Thoracic aorta endothelial cell (primary cell): ENCODE measurements around the gene OR4D9. TPM values are rescaled to one million over a fixed set of nuclear protein-coding genes. Genes with fewer than 3 reads are reported as not detected.

Source experiments
- total RNA-seq: library from RNA; depleted of rRNA; stranded (reverse); fragments of >200 nt; gene quantifications from 2 replicates; pipeline ENCODE4 v1.2.3, GENCODE V29; 2012

The OR4D9 gene
- not detected in 2 replicates for total RNA-seq

DNA sequence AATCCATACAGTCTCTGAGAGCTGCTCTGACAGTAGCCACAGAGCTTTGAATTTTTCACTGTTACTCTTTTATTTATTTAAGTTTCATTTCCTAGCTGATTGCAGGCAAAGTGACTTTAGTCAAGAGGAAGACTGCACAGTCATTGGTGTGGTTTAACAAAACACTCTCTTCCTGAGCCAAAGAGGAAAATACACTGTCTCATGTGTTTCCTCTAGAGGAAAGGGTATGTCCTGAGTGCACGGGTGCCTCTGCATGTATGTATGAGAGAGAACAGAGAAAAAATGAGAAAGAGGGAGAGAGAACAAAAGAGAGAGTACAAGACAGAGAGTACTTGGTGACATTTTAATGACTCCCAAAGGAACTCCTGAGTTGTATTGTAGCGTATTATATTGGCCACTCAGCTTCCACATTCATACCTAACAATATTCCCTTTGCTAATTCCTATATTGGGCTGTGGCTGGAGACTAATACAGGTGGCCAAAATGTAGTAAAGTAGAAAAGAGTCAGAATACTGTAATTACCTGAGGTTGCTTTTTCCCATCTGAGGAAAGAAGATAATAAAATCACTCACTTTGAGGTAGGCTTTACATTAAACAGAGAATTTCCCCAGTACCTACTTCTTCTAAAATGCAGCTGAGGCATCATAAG is at the start of gene OR4D9:
Gene OR4D9, plus strand, starts transcription at position 599 of the 649 bp plus-strand sequence. CDS start 3,374 bp downstream, outside the sequence.

DNA sequence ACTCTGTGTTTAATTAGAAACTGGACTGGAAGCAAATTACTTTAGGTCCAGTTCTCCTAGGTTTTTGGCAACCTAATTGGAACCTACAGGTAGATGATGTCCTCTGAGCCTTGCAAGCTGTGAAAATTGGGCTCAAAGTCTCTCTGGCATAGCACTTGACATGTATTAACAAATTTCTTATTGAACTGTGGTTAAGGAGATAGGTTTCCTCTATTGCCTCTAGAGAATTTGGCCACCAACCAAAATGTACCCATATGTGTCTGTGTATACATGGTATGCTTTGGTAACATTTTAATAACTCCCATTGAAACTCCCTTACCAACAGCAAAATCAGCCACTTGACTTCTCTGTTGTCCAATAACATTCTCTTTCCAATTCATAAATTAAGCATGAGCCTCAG is 38.3 kb upstream of the OR4D9 start, which contains the start of gene OR4D10:
Gene OR4D10, plus strand, starts transcription at position 301 of the 400 bp plus-strand sequence. CDS start 4,115 bp downstream, outside the sequence.

DNA sequence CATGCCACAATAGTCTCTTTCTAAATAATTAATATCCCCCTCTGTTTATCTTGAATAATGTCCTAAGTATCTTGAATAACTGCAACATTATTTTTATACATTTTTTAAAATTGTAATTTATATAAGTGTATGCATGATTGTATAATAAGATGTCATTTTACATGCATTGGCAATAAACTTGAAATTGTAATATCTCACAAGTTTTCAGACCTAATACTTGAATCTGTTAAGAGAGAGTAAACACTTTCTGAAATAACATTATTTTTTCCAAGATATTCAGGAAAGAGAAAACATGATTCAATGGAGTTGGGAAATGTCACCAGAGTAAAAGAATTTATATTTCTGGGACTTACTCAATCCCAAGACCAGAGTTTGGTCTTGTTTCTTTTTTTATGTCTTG is 8.1 kb upstream of the OR4D9 start, which contains the start of gene OR4D11:
Gene OR4D11, plus strand, starts transcription at position 301 of the 400 bp plus-strand sequence. Its CDS starts 0 bp downstream, at position 301.

Other genes starting within 250 kb of the OR4D9 start
- gene OR5AN1, start 152.6 kb upstream of the OR4D9 start, total RNA-seq = not detected in 2 replicates
- gene OR5A2, start 85.1 kb upstream of the OR4D9 start, total RNA-seq = not detected in 2 replicates
- gene OR5A1, start 75.1 kb upstream of the OR4D9 start, total RNA-seq = not detected in 2 replicates
- not detected in 2 replicates for gene OR4D6, start 54.6 kb upstream of the OR4D9 start, total RNA-seq
- not detected in 2 replicates for gene OR4D10, start 38.2 kb upstream of the OR4D9 start, total RNA-seq
- not detected in 2 replicates for gene OR4D11, start 8.0 kb upstream of the OR4D9 start, total RNA-seq
- 43.1 and 45.8 TPM in 2 replicates for gene OSBP, start 104.2 kb downstream of the OR4D9 start, total RNA-seq
- gene PATL1, start 157.5 kb downstream of the OR4D9 start, total RNA-seq = 17.2 and 21.5 TPM in 2 replicates
- not detected in 2 replicates for gene OR10V1, start 202.3 kb downstream of the OR4D9 start, total RNA-seq
- 50.3 and 58.0 TPM in 2 replicates for gene STX3, start 243.8 kb downstream of the OR4D9 start, total RNA-seq